HUES6 (cell line): ENCODE measurements around the gene FASLG.

Experiments used
- H3K27ac ChIP-seq: 2 replicates; pipeline ENCODE4 v1.7.0; 2013; ENCODE audit warnings: low read depth, mild to moderate bottlenecking, low read length, inconsistent platforms
- H3K27me3 ChIP-seq: 2 replicates; pipeline ENCODE4 v1.6.1; 2013; ENCODE audit warnings: low read length; ENCODE audit not compliant: control insufficient read depth, insufficient read depth
- H3K36me3 ChIP-seq: 2 replicates; pipeline ENCODE4 v1.6.1; 2013; ENCODE audit warnings: low read length; ENCODE audit not compliant: control insufficient read depth, insufficient read depth
- H3K4me1 ChIP-seq: 2 replicates; pipeline ENCODE4 v1.6.1; 2013; ENCODE audit warnings: low read length; ENCODE audit not compliant: control insufficient read depth, insufficient read depth
- H3K4me3 ChIP-seq: 2 replicates; pipeline ENCODE4 v1.5.1; 2013; ENCODE audit warnings: low read depth, low read length
- H3K9ac ChIP-seq: one replicate; pipeline ENCODE4 v1.6.1; 2013; ENCODE audit warnings: mild to moderate bottlenecking, low read length
- H3K9me3 ChIP-seq: 2 replicates; pipeline ENCODE4 v1.6.1; 2013; ENCODE audit warnings: low read depth, low read length; ENCODE audit not compliant: control insufficient read depth, insufficient read depth

The FASLG gene

GRCh38 chr1:172628401-172628800 lies 30.5 kb upstream of the FASLG start:
- Histone ChIP-seq H3K9me3 (peaks cover 16% of the 10 kb centered on the region), H3K27me3 (no peaks in the 10 kb centered on the region), H3K4me3 (no peak overlapping the region), H3K4me1 (no peaks in the 10 kb centered on the region), H3K9ac (no peak overlapping the region), H3K36me3 (no peaks in the 10 kb centered on the region), H3K27ac (no peak overlapping the region)

GRCh38 chr1:172629170-172629569 lies 29.7 kb upstream of the FASLG start:
- no peaks in the 10 kb centered on the region for H3K4me1 ChIP-seq

GRCh38 chr1:172629638-172630037 lies 29.3 kb upstream of the FASLG start:
- Histone ChIP-seq H3K4me3 (no peak overlapping the region), H3K27ac (no peak overlapping the region), H3K4me1 (no peaks in the 10 kb centered on the region), H3K36me3 (no peaks in the 10 kb centered on the region), H3K9ac (no peak overlapping the region), H3K27me3 (no peaks in the 10 kb centered on the region), H3K9me3 (peaks cover 12% of the 10 kb centered on the region)

More at GRCh38 chr1:172629170-172629569, 29.7 kb upstream of the FASLG start:
- no peaks in the 10 kb centered on the region for H3K36me3 ChIP-seq
- no peak overlapping the region for H3K9ac ChIP-seq
- peaks cover 12% of the 10 kb centered on the region for H3K9me3 ChIP-seq
- H3K27ac ChIP-seq = no peak overlapping the region
- H3K4me3 ChIP-seq = no peak overlapping the region
- H3K27me3 ChIP-seq = no peaks in the 10 kb centered on the region

- H3K27ac ChIP-seq = no peak overlapping the region
These were observed 28.7 kb upstream of the FASLG start for GRCh38 chr1:172630056-172630818.

GRCh38 chr1:172630868-172631267 lies 28.0 kb upstream of the FASLG start:
- H3K9me3 ChIP-seq = peaks cover 12% of the 10 kb centered on the region
- H3K36me3 ChIP-seq = no peaks in the 10 kb centered on the region
- H3K9ac ChIP-seq = no peak overlapping the region
- H3K27ac ChIP-seq = no peak overlapping the region
- H3K4me1 ChIP-seq = no peaks in the 10 kb centered on the region
- H3K4me3 ChIP-seq = no peak overlapping the region
- H3K27me3 ChIP-seq = no peaks in the 10 kb centered on the region

More at GRCh38 chr1:172630056-172630818, 28.7 kb upstream of the FASLG start:
- Histone ChIP-seq H3K36me3 (no peaks in the 10 kb centered on the region), H3K27me3 (no peaks in the 10 kb centered on the region), H3K9me3 (peaks cover 12% of the 10 kb centered on the region), H3K4me3 (no peak overlapping the region), H3K9ac (no peak overlapping the region), H3K4me1 (no peaks in the 10 kb centered on the region)

- Histone ChIP-seq H3K9ac (no peak overlapping the region), H3K9me3 (peaks cover 6% of the 10 kb centered on the region; the same call in 1 of the 2 replicates), H3K4me3 (no peak overlapping the region), H3K36me3 (no peaks in the 10 kb centered on the region), H3K4me1 (peaks cover 11% of the 10 kb centered on the region; the same call in 1 of the 2 replicates), H3K27ac (no peak overlapping the region), H3K27me3 (no peaks in the 10 kb centered on the region)
These were observed 21.4 kb upstream of the FASLG start for GRCh38 chr1:172637522-172637921.

- Histone ChIP-seq H3K4me1 (peaks cover 11% of the 10 kb centered on the region; the same call in 1 of the 2 replicates), H3K27me3 (no peaks in the 10 kb centered on the region), H3K4me3 (no peak overlapping the region), H3K36me3 (no peaks in the 10 kb centered on the region), H3K9me3 (peaks cover 5% of the 10 kb centered on the region; the same call in 1 of the 2 replicates), H3K9ac (no peak overlapping the region), H3K27ac (no peak overlapping the region; the same call in 1 of the 2 replicates)
These were observed 20.7 kb upstream of the FASLG start for GRCh38 chr1:172638249-172638648.

- Histone ChIP-seq H3K4me3 (no peak overlapping the region), H3K27ac (no peak overlapping the region; the same call in 1 of the 2 replicates), H3K27me3 (no peaks in the 10 kb centered on the region), H3K4me1 (peaks cover 11% of the 10 kb centered on the region; the same call in 1 of the 2 replicates), H3K36me3 (no peaks in the 10 kb centered on the region), H3K9ac (no peak overlapping the region), H3K9me3 (peaks cover 5% of the 10 kb centered on the region; the same call in 1 of the 2 replicates)
These were observed 19.7 kb upstream of the FASLG start for GRCh38 chr1:172638885-172639831.

GRCh38 chr1:172640111-172640510 lies 18.8 kb upstream of the FASLG start:
- Histone ChIP-seq H3K9ac (no peak overlapping the region), H3K27me3 (no peaks in the 10 kb centered on the region), H3K9me3 (peaks cover 5% of the 10 kb centered on the region; the same call in 1 of the 2 replicates), H3K4me3 (no peak overlapping the region), H3K27ac (no peak overlapping the region), H3K36me3 (no peaks in the 10 kb centered on the region), H3K4me1 (peaks cover 11% of the 10 kb centered on the region; the same call in 1 of the 2 replicates)

GRCh38 chr1:172641492-172641891 lies 17.4 kb upstream of the FASLG start:
- peaks cover 11% of the 10 kb centered on the region; the same call in 1 of the 2 replicates for H3K4me1 ChIP-seq
- no peak overlapping the region for H3K4me3 ChIP-seq
- H3K9me3 ChIP-seq = peaks cover 5% of the 10 kb centered on the region; the same call in 1 of the 2 replicates
- H3K36me3 ChIP-seq = no peaks in the 10 kb centered on the region
- no peak overlapping the region for H3K27ac ChIP-seq
- H3K27me3 ChIP-seq = no peaks in the 10 kb centered on the region
- no peak overlapping the region for H3K9ac ChIP-seq
